ENCODE measurements around the gene GPR65. TPM values are rescaled to one million over a fixed set of nuclear protein-coding genes. Genes with fewer than 3 reads are reported as not detected.

Gene GPR65
- total RNA-seq, 4 donors from 2014 or later: 0.13 to 0.20 (median 0.17) TPM

DNA sequence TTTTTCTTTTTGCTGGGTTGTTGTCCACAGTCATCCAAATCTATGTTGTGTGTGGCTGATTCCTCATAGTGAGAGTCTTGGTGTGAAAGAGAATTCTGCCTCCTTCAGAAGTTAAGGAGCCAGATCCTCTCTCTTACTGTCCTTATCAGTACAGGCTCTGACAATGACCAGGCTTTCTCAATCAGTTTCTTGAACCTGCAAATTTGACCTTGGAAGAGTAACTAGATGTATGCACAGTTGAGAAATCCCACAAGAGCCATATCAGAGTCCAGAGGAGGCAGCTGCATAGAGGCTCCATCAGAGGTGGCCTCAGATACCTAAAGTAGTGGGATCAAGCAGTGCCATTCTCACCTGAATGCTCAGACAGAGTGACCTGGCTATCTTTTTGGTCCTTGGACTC lies 6.5 kb upstream of the GPR65 start:
- in situ Hi-C loops (cut with MboI; ENCODE audit: low sequenced_read_pairs in 4 of 4): no loop called here

DNA sequence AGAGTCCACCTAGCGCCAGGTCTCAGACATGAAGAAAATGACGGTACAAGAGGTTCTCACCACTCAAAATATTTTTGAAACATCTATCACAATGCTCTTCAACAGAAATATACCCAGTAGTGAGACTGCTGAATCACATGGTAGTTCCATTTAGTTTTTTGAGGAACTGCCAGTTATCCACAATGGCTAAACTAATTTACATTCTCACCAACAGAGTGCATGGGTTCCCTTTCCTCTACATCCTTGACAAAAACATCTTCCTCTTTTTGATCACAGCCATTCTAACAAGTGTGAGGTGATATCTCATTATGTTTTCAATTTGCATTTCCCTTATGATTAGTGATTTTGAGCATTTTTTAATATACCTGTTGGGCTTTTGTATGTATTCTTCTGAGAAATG lies 5.7 kb upstream of the GPR65 start:
- Histone ChIP-seq H3K4me3 (no peak overlapping the region), H3K9me3 (no peaks in the 10 kb centered on the region), H3K4me1 (no peaks in the 10 kb centered on the region), H3K27ac (no peak overlapping the region), H3K27me3 (no peaks in the 10 kb centered on the region), H3K36me3 (no peaks in the 10 kb centered on the region)
- DNase-seq (no peak), ATAC-seq (no peak)
- intact Hi-C loops (cut with DNase I; ENCODE audit: low total_unique reads): loop anchor here (10.0 kb wide), 1 partner anchor 556 kb away; the partner anchor contains the start of gene PTPN21
- TF ChIP-seq POLR2A (IDR thresholded peaks at IDR 0.05): no peak
- TF ChIP-seq, protein P1, sequence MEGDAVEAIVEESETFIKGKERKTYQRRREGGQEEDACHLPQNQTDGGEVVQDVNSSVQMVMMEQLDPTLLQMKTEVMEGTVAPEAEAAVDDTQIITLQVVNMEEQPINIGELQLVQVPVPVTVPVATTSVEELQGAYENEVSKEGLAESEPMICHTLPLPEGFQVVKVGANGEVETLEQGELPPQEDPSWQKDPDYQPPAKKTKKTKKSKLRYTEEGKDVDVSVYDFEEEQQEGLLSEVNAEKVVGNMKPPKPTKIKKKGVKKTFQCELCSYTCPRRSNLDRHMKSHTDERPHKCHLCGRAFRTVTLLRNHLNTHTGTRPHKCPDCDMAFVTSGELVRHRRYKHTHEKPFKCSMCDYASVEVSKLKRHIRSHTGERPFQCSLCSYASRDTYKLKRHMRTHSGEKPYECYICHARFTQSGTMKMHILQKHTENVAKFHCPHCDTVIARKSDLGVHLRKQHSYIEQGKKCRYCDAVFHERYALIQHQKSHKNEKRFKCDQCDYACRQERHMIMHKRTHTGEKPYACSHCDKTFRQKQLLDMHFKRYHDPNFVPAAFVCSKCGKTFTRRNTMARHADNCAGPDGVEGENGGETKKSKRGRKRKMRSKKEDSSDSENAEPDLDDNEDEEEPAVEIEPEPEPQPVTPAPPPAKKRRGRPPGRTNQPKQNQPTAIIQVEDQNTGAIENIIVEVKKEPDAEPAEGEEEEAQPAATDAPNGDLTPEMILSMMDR (IDR thresholded peaks at IDR 0.05 in 4 of 5, conservative IDR thresholded peaks at IDR 0.05 in 1 of 5): no peak
- in situ Hi-C loops (cut with MboI; ENCODE audit: low sequenced_read_pairs in 4 of 4): no loop called here

More for the DNA sequence above, 6.5 kb upstream of the GPR65 start:
- no peak for DNase-seq
- Histone ChIP-seq H3K27ac (no peak overlapping the region), H3K36me3 (no peaks in the 10 kb centered on the region), H3K4me1 (peaks cover 0 to 3% of the 10 kb centered on the region in 2 donors), H3K4me3 (no peak overlapping the region), H3K9me3 (no peaks in the 10 kb centered on the region), H3K27me3 (no peaks in the 10 kb centered on the region)
- intact Hi-C loops (cut with DNase I; ENCODE audit: low total_unique reads): loop anchor here (10.0 kb wide), 1 partner anchor 556 kb away; the partner anchor contains the start of gene PTPN21
- TF ChIP-seq POLR2A (IDR thresholded peaks at IDR 0.05): no peak
- TF ChIP-seq, protein P1 (IDR thresholded peaks at IDR 0.05 in 4 of 5, conservative IDR thresholded peaks at IDR 0.05 in 1 of 5): no peak
- no peak for ATAC-seq

DNA sequence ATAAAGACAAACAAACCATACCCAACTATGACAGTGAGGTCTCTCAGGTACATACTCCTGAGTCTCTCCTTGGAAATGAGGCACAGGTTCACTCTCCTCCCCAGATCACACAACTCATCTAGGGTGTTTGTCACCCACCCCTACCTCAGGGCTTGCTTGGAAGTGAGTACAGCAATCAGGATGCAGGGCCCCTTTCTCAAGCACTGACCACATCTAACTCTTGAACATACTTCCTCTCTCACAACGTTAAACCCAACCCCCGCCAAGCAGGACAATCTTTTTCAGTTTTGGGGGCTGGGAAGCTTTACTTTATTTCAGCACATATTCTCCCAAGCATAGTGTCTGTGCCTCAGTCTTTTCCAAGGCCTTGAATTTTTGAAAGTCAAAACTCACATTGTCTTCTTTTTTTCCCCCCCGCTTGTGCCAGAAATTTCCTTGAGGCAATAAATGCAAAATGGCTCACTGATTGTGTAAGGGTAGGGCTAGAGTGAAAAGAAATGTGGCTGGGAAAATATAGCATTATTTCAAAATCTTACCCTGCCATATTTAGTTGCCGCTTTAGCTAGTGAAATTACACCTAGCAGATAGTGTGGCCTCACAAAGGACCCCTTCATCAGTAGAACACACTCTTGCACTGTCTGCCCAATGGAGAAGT lies 2.4 kb upstream of the GPR65 start:
- Histone ChIP-seq H3K27me3 (no peaks in the 10 kb centered on the region), H3K4me1 (no peaks in the 10 kb centered on the region), H3K9me3 (no peaks in the 10 kb centered on the region), H3K27ac (no peak overlapping the region), H3K4me3 (no peak overlapping the region), H3K36me3 (no peaks in the 10 kb centered on the region)
- DNase-seq (no peak), ATAC-seq (no peak)
- in situ Hi-C loops (cut with MboI; ENCODE audit: low sequenced_read_pairs in 4 of 4) (loop anchor here in 1 of 4 donors (25.0 kb wide), 1 partner anchor 385 kb away; the partner anchor contains the start of gene SPATA7), intact Hi-C loops (cut with DNase I; ENCODE audit: low total_unique reads) (no loop called here)
- TF ChIP-seq POLR2A (IDR thresholded peaks at IDR 0.05): no peak
- TF ChIP-seq, protein P1 (IDR thresholded peaks at IDR 0.05 in 4 of 5, conservative IDR thresholded peaks at IDR 0.05 in 1 of 5): no peak

DNA sequence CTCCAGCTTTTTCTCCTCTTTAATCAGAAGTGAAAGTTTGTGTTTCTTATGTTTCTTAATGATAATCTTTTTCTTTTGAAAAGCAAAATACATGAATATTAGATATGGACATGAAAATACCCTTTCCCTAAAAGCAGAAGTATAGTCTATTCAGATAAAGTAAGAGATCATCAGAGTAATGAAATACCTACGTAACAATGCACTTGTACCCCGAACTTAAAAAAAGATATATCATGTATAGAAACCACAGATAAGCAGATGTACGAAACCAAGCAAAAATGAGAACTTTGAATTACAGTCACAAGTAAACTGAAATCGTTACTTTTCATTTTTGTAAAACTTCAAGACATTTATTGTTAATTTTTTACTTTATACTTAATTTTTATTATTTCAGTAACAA lies 1.5 kb upstream of the GPR65 start:
- H3K27ac ChIP-seq: no peak overlapping the region

More for the DNA sequence above, 1.5 kb upstream of the GPR65 start:
- Histone ChIP-seq H3K4me1 (no peaks in the 10 kb centered on the region), H3K27me3 (no peaks in the 10 kb centered on the region), H3K4me3 (no peak overlapping the region), H3K9me3 (no peaks in the 10 kb centered on the region), H3K36me3 (no peaks in the 10 kb centered on the region)
- DNase-seq (no peak), ATAC-seq (no peak)
- in situ Hi-C loops (cut with MboI; ENCODE audit: low sequenced_read_pairs in 4 of 4): loop anchor here in 1 of 4 donors (25.0 kb wide), 1 partner anchor 384 kb away; the partner anchor contains the start of gene SPATA7
- TF ChIP-seq POLR2A (IDR thresholded peaks at IDR 0.05): no peak
- TF ChIP-seq, protein P1 (IDR thresholded peaks at IDR 0.05 in 4 of 5, conservative IDR thresholded peaks at IDR 0.05 in 1 of 5): no peak
- intact Hi-C loops (cut with DNase I; ENCODE audit: low total_unique reads): no loop called here
